Endothelial cell of umbilical vein (primary cell): Measurements from ENCODE around the gene SPAG16.

Source experiments
- EZH2 ChIP-seq: IDR thresholded peaks from 2 replicates; pipeline ENCODE4 v1.6.1; 2012; ENCODE audit warnings: borderline replicate concordance, low read depth, mild to moderate bottlenecking, moderate library complexity, low read length, inconsistent platforms; ENCODE audit not compliant: severe bottlenecking
- FOS ChIP-seq: IDR thresholded peaks from 2 replicates; pipeline ENCODE4 v1.6.1; 2011; ENCODE audit warnings: mild to moderate bottlenecking, low read length, moderate library complexity, borderline replicate concordance; ENCODE audit not compliant: insufficient read depth
- GATA2 ChIP-seq: IDR thresholded peaks from 2 replicates; pipeline ENCODE4 v1.7.0; 2011; ENCODE audit warnings: low read depth, mild to moderate bottlenecking, moderate library complexity, mixed read lengths, low read length; ENCODE audit not compliant: insufficient read length, insufficient read depth
- JUN ChIP-seq: IDR thresholded peaks from 2 replicates; pipeline ENCODE4 v1.6.1; 2011; ENCODE audit warnings: borderline replicate concordance, low read depth; ENCODE audit not compliant: insufficient read length, insufficient read depth
- MYC ChIP-seq: IDR thresholded peaks from one replicate; pipeline ENCODE4 v1.6.1; 2011; ENCODE audit warnings: mild to moderate bottlenecking, low read depth, low read length
- POLR2A ChIP-seq: IDR thresholded peaks from 2 replicates; pipeline ENCODE4 v1.6.1; 2012; ENCODE audit warnings: low read depth, mild to moderate bottlenecking, control low read depth, low read length
- POLR2AphosphoS5 ChIP-seq: IDR thresholded peaks from 2 replicates; pipeline ENCODE4 v1.6.1; 2012; ENCODE audit warnings: low read depth, mild to moderate bottlenecking, control low read depth, low read length, moderate library complexity; ENCODE audit not compliant: insufficient read depth
- TF ChIP-seq, protein P1 (sequence below), 2 donors: IDR thresholded peaks; 1 replicate in 1 of 2; 2 replicates in 1 of 2; pipeline ENCODE4 v1.5.1; 2011; ENCODE audit warnings: low read length in 2 of 2, mild to moderate bottlenecking in 2 of 2, moderate library complexity in 2 of 2, control low read depth in 1 of 2, inconsistent platforms in 1 of 2, low read depth in 1 of 2; ENCODE audit not compliant: insufficient read depth in 1 of 2; ENCODE audit errors: extremely low read depth in 1 of 2
- TF ChIP-seq, protein P2 (sequence below): IDR thresholded peaks from 2 replicates; pipeline ENCODE4 v1.6.1; 2011; ENCODE audit not compliant: insufficient read depth, insufficient read length

DNA sequence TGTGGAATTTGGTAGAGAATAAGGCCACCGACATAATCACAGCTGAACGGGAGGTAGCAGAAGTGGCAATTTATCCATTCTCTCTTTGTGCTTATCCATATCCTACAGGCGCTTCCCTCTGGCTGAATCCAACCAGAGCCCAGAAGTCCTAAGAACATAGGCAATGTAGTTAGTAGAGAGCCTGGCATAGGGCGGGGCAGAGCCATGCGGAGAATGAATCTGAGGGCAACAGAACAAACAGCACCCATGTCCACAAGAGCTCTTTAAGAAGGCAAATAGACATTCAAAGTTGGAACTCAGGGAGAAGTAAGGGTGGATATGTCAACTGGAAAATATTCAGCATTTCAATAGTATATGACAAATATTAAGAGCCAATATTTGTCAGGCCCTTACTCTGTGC lies 820.7 kb downstream of the SPAG16 start:
- no peak for TF ChIP-seq POLR2A
- TF ChIP-seq, protein P1, sequence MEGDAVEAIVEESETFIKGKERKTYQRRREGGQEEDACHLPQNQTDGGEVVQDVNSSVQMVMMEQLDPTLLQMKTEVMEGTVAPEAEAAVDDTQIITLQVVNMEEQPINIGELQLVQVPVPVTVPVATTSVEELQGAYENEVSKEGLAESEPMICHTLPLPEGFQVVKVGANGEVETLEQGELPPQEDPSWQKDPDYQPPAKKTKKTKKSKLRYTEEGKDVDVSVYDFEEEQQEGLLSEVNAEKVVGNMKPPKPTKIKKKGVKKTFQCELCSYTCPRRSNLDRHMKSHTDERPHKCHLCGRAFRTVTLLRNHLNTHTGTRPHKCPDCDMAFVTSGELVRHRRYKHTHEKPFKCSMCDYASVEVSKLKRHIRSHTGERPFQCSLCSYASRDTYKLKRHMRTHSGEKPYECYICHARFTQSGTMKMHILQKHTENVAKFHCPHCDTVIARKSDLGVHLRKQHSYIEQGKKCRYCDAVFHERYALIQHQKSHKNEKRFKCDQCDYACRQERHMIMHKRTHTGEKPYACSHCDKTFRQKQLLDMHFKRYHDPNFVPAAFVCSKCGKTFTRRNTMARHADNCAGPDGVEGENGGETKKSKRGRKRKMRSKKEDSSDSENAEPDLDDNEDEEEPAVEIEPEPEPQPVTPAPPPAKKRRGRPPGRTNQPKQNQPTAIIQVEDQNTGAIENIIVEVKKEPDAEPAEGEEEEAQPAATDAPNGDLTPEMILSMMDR (IDR thresholded peaks at IDR 0.05; ENCODE audit: extremely low read depth in 1 of 2, insufficient read depth in 1 of 2, low read depth in 1 of 2, low read length in 2 of 2), result no peak
- no peak for TF ChIP-seq FOS
- no peak for TF ChIP-seq POLR2AphosphoS5
- no peak for TF ChIP-seq EZH2
- TF ChIP-seq, protein P2, sequence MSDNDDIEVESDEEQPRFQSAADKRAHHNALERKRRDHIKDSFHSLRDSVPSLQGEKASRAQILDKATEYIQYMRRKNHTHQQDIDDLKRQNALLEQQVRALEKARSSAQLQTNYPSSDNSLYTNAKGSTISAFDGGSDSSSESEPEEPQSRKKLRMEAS, result no peak
- no peak for TF ChIP-seq JUN
- TF ChIP-seq GATA2, result no peak
- TF ChIP-seq MYC, result no peak
